ENCODE measurements around the gene CTU2. TPM values are rescaled to one million over a fixed set of nuclear protein-coding genes. Genes with fewer than 3 reads are reported as not detected.
A peak's percentile ranks its signal among the peaks of the same experiment; 100 is the strongest.

Gene CTU2
- total RNA-seq, 1 experiment from 2014 or later = 52.4 TPM

GRCh38 chr16:88763502-88764053, 57.3 kb downstream of the CTU2 start:
- Mint-ChIP-seq H3K4me3 (peak overlapping the region; percentile 26; the same call in 1 of the 2 replicates), H3K27ac (peak overlapping the region; percentile 99), H3K36me3 (no peaks in the 10 kb centered on the region), H3K27me3 (ENCODE audit: low read depth) (no peaks in the 10 kb centered on the region), H3K9me3 (no peaks in the 10 kb centered on the region), H3K4me1 (peaks cover 33% of the 10 kb centered on the region)
- ATAC-seq (peak; percentile 79), DNase-seq (ENCODE audit: low spot score) (peak; percentile 91)
- TF ChIP-seq TEAD1 (CRISPR knock-in tag; IDR thresholded peaks at IDR 0.05) = peak; percentile 78; the same call in 1 of the 2 replicates
- TF ChIP-seq FOXK1 (CRISPR knock-in tag; IDR thresholded peaks at IDR 0.05) = peak; percentile 78; the same call in 1 of the 2 replicates
- TF ChIP-seq, protein P1, sequence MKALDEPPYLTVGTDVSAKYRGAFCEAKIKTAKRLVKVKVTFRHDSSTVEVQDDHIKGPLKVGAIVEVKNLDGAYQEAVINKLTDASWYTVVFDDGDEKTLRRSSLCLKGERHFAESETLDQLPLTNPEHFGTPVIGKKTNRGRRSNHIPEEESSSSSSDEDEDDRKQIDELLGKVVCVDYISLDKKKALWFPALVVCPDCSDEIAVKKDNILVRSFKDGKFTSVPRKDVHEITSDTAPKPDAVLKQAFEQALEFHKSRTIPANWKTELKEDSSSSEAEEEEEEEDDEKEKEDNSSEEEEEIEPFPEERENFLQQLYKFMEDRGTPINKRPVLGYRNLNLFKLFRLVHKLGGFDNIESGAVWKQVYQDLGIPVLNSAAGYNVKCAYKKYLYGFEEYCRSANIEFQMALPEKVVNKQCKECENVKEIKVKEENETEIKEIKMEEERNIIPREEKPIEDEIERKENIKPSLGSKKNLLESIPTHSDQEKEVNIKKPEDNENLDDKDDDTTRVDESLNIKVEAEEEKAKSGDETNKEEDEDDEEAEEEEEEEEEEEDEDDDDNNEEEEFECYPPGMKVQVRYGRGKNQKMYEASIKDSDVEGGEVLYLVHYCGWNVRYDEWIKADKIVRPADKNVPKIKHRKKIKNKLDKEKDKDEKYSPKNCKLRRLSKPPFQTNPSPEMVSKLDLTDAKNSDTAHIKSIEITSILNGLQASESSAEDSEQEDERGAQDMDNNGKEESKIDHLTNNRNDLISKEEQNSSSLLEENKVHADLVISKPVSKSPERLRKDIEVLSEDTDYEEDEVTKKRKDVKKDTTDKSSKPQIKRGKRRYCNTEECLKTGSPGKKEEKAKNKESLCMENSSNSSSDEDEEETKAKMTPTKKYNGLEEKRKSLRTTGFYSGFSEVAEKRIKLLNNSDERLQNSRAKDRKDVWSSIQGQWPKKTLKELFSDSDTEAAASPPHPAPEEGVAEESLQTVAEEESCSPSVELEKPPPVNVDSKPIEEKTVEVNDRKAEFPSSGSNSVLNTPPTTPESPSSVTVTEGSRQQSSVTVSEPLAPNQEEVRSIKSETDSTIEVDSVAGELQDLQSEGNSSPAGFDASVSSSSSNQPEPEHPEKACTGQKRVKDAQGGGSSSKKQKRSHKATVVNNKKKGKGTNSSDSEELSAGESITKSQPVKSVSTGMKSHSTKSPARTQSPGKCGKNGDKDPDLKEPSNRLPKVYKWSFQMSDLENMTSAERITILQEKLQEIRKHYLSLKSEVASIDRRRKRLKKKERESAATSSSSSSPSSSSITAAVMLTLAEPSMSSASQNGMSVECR (CRISPR knock-in tag; IDR thresholded peaks at IDR 0.05; ENCODE audit: borderline replicate concordance) = 0 out of 2 replicates have a peak, but pooled peaks have one; percentile 70
- TF ChIP-seq GABPB1 (CRISPR knock-in tag; IDR thresholded peaks at IDR 0.05) = peak; percentile 81
- TF ChIP-seq SMAD3 (CRISPR knock-in tag; IDR thresholded peaks at IDR 0.05; ENCODE audit: borderline replicate concordance) = no peak
- peak; percentile 81; the same call in 1 of the 2 replicates for TF ChIP-seq TEAD4 (CRISPR knock-in tag; IDR thresholded peaks at IDR 0.05)
- TF ChIP-seq FOXP1 (CRISPR knock-in tag; IDR thresholded peaks at IDR 0.05; ENCODE audit: borderline replicate concordance) = peak; percentile 57
- TF ChIP-seq MLX (CRISPR knock-in tag; IDR thresholded peaks at IDR 0.05) = no peak
- TF ChIP-seq, protein P2, sequence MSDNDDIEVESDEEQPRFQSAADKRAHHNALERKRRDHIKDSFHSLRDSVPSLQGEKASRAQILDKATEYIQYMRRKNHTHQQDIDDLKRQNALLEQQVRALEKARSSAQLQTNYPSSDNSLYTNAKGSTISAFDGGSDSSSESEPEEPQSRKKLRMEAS (CRISPR knock-in tag; IDR thresholded peaks at IDR 0.05) = 0 out of 2 replicates have a peak, but pooled peaks have one; percentile 50
- ChIA-PET CTCF (interaction anchor here (0.7 to 9.6 kb wide), 31 partner anchors 8 to 794 kb away, joined by 3 to 115 read pairs (median 6); partner anchors contain the start of genes CDT1, PIEZO1 and ZC3H18), POLR2A (interaction anchor here (0.5 to 2.4 kb wide), 7 partner anchors 9 to 47 kb away, joined by 3 to 10 read pairs (median 3); partner anchors contain the start of genes CDT1 and PIEZO1)

DNA sequence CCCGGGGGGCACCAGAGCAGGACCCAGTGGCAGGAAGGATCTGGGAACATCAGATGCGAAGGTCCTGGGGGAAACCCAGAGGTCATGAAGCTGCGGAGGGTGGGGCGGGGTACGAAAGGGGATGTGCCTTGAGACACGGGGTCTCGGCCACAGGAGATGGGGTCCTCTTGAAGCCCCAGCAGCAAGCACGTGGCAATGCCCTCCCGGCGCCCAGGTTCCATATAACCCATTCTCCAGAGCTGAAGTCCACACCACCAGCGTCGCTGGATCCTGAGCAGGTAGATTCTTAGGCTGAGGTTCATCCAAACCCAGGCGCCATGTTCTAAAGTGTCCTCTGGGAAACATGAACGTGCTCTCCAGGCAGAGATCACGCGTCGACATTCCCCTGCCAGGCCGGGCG, 57.8 kb downstream of the CTU2 start:
- Mint-ChIP-seq H3K4me3 (0 out of 2 replicates have a peak overlapping the region, but pooled peaks have one; percentile 14), H3K36me3 (no peaks in the 10 kb centered on the region), H3K9me3 (no peaks in the 10 kb centered on the region), H3K27ac (peak overlapping the region; percentile 99), H3K4me1 (peaks cover 37% of the 10 kb centered on the region), H3K27me3 (ENCODE audit: low read depth) (no peaks in the 10 kb centered on the region)
- ATAC-seq (no peak), DNase-seq (ENCODE audit: low spot score) (no peak)
- ChIA-PET POLR2A (interaction anchor here (0.7 to 2.4 kb wide), 4 partner anchors 9 to 46 kb away, joined by 3 to 10 read pairs (median 3); no protein-coding TSS in a partner anchor), CTCF (interaction anchor here (0.7 to 9.6 kb wide), 28 partner anchors 9 to 793 kb away, joined by 3 to 115 read pairs (median 6); partner anchors contain the start of genes CDT1, PIEZO1 and ZC3H18)
- TF ChIP-seq JUN (CRISPR knock-in tag; IDR thresholded peaks at IDR 0.05) = no peak

DNA sequence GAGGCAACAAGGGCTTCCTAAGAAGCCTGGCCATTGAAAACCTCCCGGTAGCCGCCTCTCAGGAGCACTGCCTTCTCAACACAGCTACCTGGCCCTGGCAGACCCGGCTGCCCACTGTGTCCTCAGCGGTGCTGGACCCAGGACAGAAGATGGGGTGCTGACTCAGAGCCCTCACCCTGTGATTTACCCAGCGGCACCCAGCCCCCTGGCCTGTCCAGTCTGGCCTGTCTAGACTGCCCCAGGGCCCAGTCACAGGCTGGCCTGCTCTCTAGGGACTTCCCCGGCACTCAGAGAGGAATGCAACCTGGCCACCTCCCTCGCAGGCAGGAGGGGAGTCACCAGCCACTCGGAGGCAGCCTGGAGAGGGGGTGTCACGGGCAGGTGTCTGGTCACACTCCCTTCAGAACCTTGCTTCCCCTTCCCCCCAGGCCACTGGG, 58.6 kb downstream of the CTU2 start:
- H3K27me3 Mint-ChIP-seq (ENCODE audit: low read depth) = no peaks in the 10 kb centered on the region
- H3K9me3 Mint-ChIP-seq = no peaks in the 10 kb centered on the region
- no peaks in the 10 kb centered on the region for H3K36me3 Mint-ChIP-seq
- DNase-seq (ENCODE audit: low spot score) = peak; percentile 44
- POLR2A ChIA-PET = no interaction called here
- peaks cover 38% of the 10 kb centered on the region for H3K4me1 Mint-ChIP-seq
- ATAC-seq = no peak
- no peak for TF ChIP-seq STAT6 (CRISPR knock-in tag; conservative IDR thresholded peaks at IDR 0.05; ENCODE audit: low read depth)
- TF ChIP-seq TCF7 (CRISPR knock-in tag; IDR thresholded peaks at IDR 0.05; ENCODE audit: low read depth) = no peak
- TF ChIP-seq SMAD3 (CRISPR knock-in tag; IDR thresholded peaks at IDR 0.05; ENCODE audit: borderline replicate concordance) = no peak
- no peak for TF ChIP-seq FOXK1 (CRISPR knock-in tag; IDR thresholded peaks at IDR 0.05)
- no peak for TF ChIP-seq NFE2L1 (CRISPR knock-in tag; IDR thresholded peaks at IDR 0.05)
- TF ChIP-seq SP1 (CRISPR knock-in tag; conservative IDR thresholded peaks at IDR 0.05) = no peak
- no peak for TF ChIP-seq CREM (CRISPR knock-in tag; IDR thresholded peaks at IDR 0.05)
- TF ChIP-seq, protein P3, sequence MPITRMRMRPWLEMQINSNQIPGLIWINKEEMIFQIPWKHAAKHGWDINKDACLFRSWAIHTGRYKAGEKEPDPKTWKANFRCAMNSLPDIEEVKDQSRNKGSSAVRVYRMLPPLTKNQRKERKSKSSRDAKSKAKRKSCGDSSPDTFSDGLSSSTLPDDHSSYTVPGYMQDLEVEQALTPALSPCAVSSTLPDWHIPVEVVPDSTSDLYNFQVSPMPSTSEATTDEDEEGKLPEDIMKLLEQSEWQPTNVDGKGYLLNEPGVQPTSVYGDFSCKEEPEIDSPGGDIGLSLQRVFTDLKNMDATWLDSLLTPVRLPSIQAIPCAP (CRISPR knock-in tag; IDR thresholded peaks at IDR 0.05) = no peak
- no peak for TF ChIP-seq SOX15 (CRISPR knock-in tag; IDR thresholded peaks at IDR 0.05)
- TF ChIP-seq GTF2I (CRISPR knock-in tag; conservative IDR thresholded peaks at IDR 0.05) = no peak
- TF ChIP-seq EMX1 (CRISPR knock-in tag; IDR thresholded peaks at IDR 0.05) = no peak
- no peak overlapping the region for H3K27ac Mint-ChIP-seq
- CTCF ChIA-PET = interaction anchor here (1.0 to 9.6 kb wide), 7 partner anchors 10 to 402 kb away, joined by 4 to 115 read pairs (median 10); partner anchors contain the start of gene PIEZO1
- H3K4me3 Mint-ChIP-seq = no peak overlapping the region
